Skeletal muscle satellite cell (primary cell): ENCODE results near the gene ANKRD13A.
"Not testable (repeated sequence)": the region's sequence is repeated elsewhere in the genome, so short reads cannot be mapped to it uniquely, and the experiment has no call there.

Experiments
- H3K27me3 ChIP-seq: 2 replicates; pipeline ENCODE4 v1.7.0; 2013; ENCODE audit warnings: low read length; ENCODE audit not compliant: control insufficient read depth, insufficient read depth
- H3K36me3 ChIP-seq: 2 replicates; pipeline ENCODE4 v1.7.0; 2013; ENCODE audit warnings: mild to moderate bottlenecking, control low read depth, low read length; ENCODE audit not compliant: insufficient read depth
- H3K4me1 ChIP-seq: 2 replicates; pipeline ENCODE4 v1.7.0; 2013; ENCODE audit warnings: low read length; ENCODE audit not compliant: control insufficient read depth, insufficient read depth
- H3K4me2 ChIP-seq: 2 replicates; pipeline ENCODE4 v1.7.0; 2013; ENCODE audit warnings: mild to moderate bottlenecking, low read length
- H3K4me3 ChIP-seq: 2 replicates; pipeline ENCODE4 v1.7.0; 2013; ENCODE audit warnings: low read length
- H3K9ac ChIP-seq: 2 replicates; pipeline ENCODE4 v1.7.0; 2013; ENCODE audit warnings: mild to moderate bottlenecking, low read depth, low read length, moderate library complexity
- H3K9me3 ChIP-seq: replicated peaks from 2 replicates; pipeline ENCODE4 v1.7.0; 2013; ENCODE audit warnings: mild to moderate bottlenecking, control low read depth, low read length

Gene ANKRD13A

DNA sequence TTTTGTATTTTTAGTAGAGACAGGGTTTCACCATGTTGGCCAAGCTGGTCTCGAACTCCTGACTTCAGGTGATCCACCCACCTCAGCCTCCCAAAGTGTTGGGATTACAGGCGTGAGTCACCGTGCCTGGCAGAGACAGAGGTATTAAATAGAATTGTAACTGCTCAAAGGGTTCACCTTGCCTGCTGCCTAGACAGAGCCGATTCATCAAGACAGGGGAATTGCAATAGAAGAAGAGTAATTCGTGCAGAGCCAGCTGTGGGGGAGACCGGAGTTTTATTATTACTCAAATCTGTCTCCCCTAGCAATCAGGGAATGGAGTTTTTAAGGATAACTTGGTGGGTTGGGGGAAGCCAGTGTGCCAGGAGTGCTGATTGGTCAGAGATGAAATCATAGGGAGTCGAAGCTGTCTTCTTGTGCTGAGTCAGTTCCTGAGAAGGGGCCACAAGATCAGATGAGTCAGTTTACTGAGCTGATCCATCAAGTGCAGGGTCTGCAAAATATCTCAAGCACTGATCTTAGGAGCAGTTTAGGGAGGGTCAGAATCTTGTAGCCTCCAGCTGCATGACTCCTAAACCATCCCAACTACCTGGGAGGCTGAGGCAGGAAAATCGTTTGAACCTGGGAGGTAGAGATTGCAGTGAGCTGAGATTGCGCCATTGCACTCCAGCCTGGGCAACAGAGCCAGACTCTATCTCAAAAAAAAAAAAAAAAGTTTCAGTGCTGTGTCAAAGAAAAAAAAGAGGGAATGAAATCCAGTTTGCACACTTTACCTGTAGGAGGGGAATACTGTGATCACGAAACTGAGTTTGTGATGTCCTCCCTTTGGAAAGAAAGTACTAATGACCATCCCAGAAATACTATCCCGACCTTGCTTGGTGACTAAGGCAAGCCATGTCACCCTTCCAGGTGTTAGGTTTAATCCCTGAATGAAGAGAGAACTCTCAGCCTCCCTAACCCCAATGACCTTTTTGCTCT is 56.4 kb downstream of the ANKRD13A start:
- H3K36me3 ChIP-seq, H3K4me3 ChIP-seq, H3K9me3 ChIP-seq, H3K27me3 ChIP-seq, H3K9ac ChIP-seq: not testable (repeated sequence)
- peak overlapping the region; percentile 55 for H3K4me2 ChIP-seq
- H3K4me1 ChIP-seq = peaks cover 26% of the 10 kb centered on the region

DNA sequence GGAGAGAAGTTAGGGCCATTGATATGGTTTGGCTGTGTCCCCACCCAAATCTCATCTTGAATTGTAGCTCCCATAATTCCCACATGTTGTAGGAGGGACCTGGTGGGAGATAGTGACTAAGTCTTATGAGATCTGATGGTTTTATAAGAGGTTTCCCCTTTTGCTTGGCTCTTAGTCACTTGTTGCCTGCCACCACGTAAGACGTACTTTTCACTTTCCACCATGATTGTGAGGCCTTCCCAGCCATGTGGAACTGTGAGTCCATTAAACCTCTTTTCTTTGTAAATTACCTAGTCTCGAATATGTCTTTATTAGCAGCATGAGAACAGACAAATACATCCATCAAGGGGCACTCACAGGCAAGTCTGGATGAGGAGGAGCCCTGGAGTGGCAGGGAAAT is 57.4 kb downstream of the ANKRD13A start:
- H3K27me3 ChIP-seq, H3K4me2 ChIP-seq, H3K9me3 ChIP-seq, H3K4me3 ChIP-seq, H3K9ac ChIP-seq, H3K36me3 ChIP-seq: not testable (repeated sequence)
- peaks cover 26% of the 10 kb centered on the region for H3K4me1 ChIP-seq

DNA sequence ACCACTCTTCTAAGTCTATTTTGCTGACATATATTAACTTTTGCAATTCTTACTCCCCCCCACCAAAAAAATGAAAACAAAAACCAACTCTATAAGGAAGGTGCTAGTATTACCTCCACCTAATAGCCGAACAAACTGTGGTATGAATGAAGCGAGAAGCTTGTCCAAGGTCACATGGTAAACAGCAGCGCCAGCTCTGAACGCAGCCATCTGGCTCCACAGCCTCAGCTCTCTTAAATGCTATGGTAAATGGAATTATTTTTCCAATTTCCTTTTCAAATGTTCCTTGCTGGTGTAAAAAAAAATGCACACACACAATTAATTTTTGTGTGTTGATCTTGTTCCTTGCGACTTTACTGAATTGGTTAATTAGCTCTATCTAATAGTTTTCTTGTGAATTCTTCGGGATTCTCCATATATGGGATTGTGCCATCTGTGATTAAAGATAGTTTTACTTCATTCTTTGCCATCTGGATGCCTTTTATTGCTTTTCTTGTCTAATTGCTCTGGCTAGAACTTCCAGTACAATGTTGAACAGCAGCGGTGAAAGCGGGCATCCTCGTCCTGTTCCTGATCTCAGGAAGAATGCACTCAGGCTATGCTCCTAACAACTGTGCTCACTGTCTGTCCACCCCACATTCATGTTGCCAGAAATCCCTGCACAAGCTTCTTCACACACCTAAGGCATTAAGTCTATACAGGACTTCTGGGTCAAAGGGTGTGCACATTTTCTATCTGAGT is 59.8 kb downstream of the ANKRD13A start:
- no peak overlapping the region for H3K4me2 ChIP-seq
- H3K9ac ChIP-seq = no peak overlapping the region
- H3K36me3 ChIP-seq = no peaks in the 10 kb centered on the region
- H3K4me1 ChIP-seq = peaks cover 26% of the 10 kb centered on the region
- H3K27me3 ChIP-seq = no peaks in the 10 kb centered on the region
- H3K4me3 ChIP-seq = no peak overlapping the region
- H3K9me3 ChIP-seq = no peaks in the 10 kb centered on the region

DNA sequence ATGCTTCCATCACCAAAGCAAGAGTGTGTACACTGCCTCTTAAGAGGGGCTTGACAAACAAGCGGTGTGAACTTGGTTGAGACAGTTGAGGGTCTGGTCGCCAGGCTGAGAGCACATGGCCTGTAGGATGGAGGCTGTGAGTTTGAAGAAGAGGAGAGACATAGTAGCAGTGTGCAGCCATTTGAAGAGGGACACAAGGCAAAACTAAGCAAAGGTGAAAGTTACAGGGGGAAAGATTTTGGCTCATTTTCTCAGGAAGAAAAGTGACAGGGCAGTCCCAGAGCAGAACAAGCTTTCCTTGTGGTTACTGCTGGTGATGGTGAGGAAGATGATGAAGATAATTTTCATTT is 60.4 kb downstream of the ANKRD13A start:
- H3K9ac ChIP-seq = no peak overlapping the region
- no peak overlapping the region for H3K4me3 ChIP-seq
- no peaks in the 10 kb centered on the region for H3K27me3 ChIP-seq
- peaks cover 26% of the 10 kb centered on the region for H3K4me1 ChIP-seq
- no peaks in the 10 kb centered on the region for H3K36me3 ChIP-seq
- no peak overlapping the region for H3K4me2 ChIP-seq
- H3K9me3 ChIP-seq = no peaks in the 10 kb centered on the region

DNA sequence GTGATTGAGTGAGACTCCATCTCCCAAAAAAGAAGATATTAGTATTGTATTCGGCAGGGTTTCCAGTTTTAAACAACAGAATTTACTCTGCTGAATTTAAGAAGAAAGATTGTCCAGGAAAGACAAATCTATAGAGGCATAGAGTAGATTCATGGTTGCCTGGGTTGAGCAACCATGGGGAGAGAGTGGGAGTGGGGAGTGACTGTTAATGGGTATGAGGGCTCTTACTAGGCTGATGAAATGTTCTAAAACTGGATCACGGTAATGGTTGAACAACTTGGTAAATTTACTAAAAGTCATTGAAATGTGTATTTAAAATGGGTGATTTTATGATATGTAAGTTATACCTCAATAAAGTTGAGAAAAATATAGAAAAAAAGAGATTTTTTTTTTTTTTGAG is 63.0 kb downstream of the ANKRD13A start:
- no peaks in the 10 kb centered on the region for H3K27me3 ChIP-seq
- no peak overlapping the region for H3K4me2 ChIP-seq
- no peak overlapping the region for H3K4me3 ChIP-seq
- no peaks in the 10 kb centered on the region for H3K9me3 ChIP-seq
- H3K9ac ChIP-seq = no peak overlapping the region
- peaks cover 10% of the 10 kb centered on the region for H3K4me1 ChIP-seq
- no peaks in the 10 kb centered on the region for H3K36me3 ChIP-seq

DNA sequence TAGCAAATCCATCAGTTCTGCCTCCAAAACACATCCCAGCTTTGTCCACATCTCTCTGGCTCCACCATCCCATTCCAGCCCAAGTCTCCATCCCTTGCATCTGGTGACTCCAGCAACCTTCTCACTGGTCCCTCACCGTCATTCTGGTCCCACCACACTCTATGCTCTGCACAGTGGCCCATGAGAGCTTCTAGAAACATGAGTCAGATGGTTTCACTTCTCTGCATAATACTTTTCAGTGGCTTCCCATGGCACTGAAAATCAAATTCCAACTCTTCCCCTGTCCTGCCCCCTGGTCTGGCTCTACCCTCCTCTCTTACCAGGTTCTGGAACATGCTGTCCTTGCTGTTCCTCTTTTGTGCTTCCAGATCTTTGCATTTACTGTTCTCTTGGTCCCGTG is 66.3 kb downstream of the ANKRD13A start:
- H3K36me3 ChIP-seq = no peaks in the 10 kb centered on the region
- no peaks in the 10 kb centered on the region for H3K27me3 ChIP-seq
- H3K9me3 ChIP-seq = no peaks in the 10 kb centered on the region
- H3K4me2 ChIP-seq = no peak overlapping the region
- H3K4me1 ChIP-seq = peaks cover under 1% of the 10 kb centered on the region
- no peak overlapping the region for H3K9ac ChIP-seq
- H3K4me3 ChIP-seq = no peak overlapping the region

DNA sequence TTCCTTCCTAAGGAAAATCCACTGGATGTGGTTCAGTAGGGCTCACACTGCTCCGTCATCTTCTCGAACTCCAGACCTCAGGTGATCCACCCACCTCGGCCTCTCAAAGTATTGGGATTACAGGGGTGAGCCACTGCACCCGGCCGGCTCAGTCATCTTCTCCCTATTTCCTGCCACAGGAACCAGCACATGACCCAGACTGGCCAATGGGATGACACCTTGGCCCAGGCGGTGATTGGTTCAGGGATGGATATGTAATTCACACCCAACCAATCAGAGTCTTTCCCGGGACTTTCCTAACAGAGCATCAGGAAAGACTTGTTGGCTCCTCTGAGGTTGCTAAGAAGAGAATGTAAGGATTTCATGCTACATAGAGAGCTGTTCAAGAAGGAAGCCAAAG is 68.3 kb downstream of the ANKRD13A start:
- H3K27me3 ChIP-seq = no peaks in the 10 kb centered on the region
- no peaks in the 10 kb centered on the region for H3K36me3 ChIP-seq
- no peaks in the 10 kb centered on the region for H3K4me1 ChIP-seq
- H3K4me3 ChIP-seq = no peak overlapping the region
- H3K9me3 ChIP-seq = no peaks in the 10 kb centered on the region
- no peak overlapping the region for H3K9ac ChIP-seq
- no peak overlapping the region for H3K4me2 ChIP-seq

DNA sequence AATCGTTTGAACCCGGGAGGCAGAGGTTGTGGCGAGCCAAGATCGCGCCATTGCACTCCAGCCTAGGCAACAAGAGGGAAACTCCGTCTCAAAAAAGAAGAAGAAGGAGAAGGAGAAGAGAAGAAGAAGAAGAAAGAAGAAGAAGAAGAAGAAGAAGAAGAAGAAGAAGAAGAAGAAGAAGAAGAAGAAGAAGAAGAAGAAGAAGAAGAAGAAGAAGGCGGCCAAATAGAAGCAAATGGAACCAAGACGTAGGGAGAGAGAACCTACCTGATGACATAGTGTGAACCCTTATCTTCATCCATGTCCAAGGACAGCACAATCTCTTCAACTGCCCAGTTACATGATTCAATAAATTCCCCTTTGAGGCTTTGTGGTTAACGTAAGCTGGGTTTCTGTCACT is 68.9 kb downstream of the ANKRD13A start:
- not testable (repeated sequence) for H3K9ac ChIP-seq, H3K4me1 ChIP-seq, H3K36me3 ChIP-seq, H3K4me2 ChIP-seq, H3K4me3 ChIP-seq, H3K27me3 ChIP-seq, H3K9me3 ChIP-seq

DNA sequence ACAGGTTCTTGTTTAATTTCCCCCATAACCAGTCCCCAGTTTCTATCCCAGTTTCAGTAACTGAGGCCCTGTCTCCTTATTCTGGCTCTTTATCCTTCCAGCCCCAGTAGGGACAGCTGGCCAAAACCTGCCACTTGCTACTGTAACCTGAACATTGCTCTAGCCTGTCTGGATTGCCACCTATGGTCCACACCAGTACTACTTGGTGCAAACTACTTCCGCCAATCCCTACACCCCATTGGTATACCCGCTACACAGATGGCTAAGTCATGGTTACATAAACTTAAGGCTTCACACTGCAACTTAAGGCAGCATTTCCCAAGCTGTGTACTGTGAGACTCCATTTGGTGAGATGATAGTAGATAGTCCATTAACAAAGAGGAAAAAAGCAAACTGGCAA is 69.4 kb downstream of the ANKRD13A start:
- H3K4me2 ChIP-seq = no peak overlapping the region

DNA sequence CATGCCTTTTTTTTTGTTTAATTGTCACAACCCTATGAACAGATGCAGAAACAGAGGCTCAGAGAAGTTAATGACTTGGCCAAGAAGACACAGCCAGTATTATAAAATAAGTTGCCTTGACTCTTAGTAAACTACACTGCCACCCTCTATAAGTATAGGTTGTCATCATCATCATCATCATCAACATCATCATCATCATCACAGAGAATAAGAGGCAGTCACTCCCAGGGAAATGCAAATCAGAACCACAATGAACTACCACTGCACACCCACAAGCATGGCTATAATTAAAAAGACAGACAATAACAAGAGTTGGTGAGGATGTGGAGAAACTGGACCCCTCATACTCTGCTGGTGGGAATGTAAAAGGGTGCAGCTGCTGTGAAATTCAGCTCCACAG is 72.3 kb downstream of the ANKRD13A start:
- H3K4me3 ChIP-seq = no peak overlapping the region
- H3K36me3 ChIP-seq = no peaks in the 10 kb centered on the region
- H3K9ac ChIP-seq = no peak overlapping the region
- peaks cover 9% of the 10 kb centered on the region for H3K4me1 ChIP-seq
- H3K9me3 ChIP-seq = no peaks in the 10 kb centered on the region
- H3K4me2 ChIP-seq = no peak overlapping the region
- H3K27me3 ChIP-seq = no peaks in the 10 kb centered on the region

More for the DNA sequence above, 69.4 kb downstream of the ANKRD13A start:
- H3K27me3 ChIP-seq = no peaks in the 10 kb centered on the region
- no peak overlapping the region for H3K4me3 ChIP-seq
- H3K4me1 ChIP-seq = peaks cover 7% of the 10 kb centered on the region
- no peaks in the 10 kb centered on the region for H3K36me3 ChIP-seq
- no peak overlapping the region for H3K9ac ChIP-seq
- no peaks in the 10 kb centered on the region for H3K9me3 ChIP-seq

DNA sequence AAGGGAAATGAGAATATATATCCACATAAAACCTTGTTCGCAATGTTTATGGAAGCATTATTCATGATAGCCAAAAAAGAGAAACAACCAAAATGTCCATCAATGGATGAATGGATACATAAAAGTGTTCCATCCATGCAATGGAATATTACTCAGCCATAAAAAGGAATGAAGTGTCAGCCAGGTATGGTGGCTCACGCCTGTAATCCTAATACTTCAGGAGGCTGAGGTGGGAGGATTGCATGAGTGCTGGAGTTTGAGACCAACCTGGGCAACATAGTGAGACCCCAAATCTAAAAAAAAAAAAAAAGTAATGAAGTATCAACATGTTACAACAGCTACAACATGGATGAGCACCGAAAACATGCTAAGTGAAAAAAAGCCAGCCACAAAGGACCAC is 72.7 kb downstream of the ANKRD13A start:
- H3K27me3 ChIP-seq = no peaks in the 10 kb centered on the region
- no peak overlapping the region for H3K4me2 ChIP-seq
- H3K9me3 ChIP-seq = no peaks in the 10 kb centered on the region
- no peak overlapping the region for H3K9ac ChIP-seq
- peaks cover 9% of the 10 kb centered on the region for H3K4me1 ChIP-seq
- H3K4me3 ChIP-seq = no peak overlapping the region
- H3K36me3 ChIP-seq = no peaks in the 10 kb centered on the region

DNA sequence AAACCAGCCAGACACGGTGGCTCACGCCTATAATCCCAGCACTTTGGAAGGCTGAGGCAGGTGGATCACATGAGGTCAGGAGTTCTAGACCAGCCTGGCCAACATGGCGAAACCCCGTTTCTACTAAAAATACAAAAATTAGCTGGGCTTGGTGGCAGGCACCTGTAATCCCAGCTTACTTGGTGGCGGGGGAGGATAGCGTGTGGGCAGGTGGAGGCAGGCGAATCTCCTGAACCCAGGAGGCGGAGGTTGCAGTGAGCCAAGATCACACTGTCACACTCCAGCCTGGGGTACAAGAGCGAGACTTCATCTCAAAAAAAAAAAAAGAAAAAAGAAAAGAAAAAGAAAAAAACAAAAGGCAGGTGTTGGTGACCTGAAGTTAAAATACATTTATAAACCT is 73.4 kb downstream of the ANKRD13A start:
- peak overlapping the region; percentile 65 for H3K4me3 ChIP-seq
- H3K9ac ChIP-seq = peak overlapping the region; percentile 39
- not testable (repeated sequence) for H3K27me3 ChIP-seq, H3K4me1 ChIP-seq, H3K9me3 ChIP-seq, H3K36me3 ChIP-seq
- H3K4me2 ChIP-seq = peak overlapping the region; percentile 84
